HG03139 (cell line): Measurements from ENCODE around the gene CD300LG.
"Not testable (repeated sequence)": the region's sequence is repeated elsewhere in the genome, so short reads cannot be mapped to it uniquely, and the experiment has no call there.

Source experiments
- ATAC-seq: cut with Tn5 transposase; IDR thresholded peaks from one replicate; pipeline ENCODE4 v1.9.1; 2021; ENCODE audit not compliant: unreplicated experiment

CD300LG gene

DNA sequence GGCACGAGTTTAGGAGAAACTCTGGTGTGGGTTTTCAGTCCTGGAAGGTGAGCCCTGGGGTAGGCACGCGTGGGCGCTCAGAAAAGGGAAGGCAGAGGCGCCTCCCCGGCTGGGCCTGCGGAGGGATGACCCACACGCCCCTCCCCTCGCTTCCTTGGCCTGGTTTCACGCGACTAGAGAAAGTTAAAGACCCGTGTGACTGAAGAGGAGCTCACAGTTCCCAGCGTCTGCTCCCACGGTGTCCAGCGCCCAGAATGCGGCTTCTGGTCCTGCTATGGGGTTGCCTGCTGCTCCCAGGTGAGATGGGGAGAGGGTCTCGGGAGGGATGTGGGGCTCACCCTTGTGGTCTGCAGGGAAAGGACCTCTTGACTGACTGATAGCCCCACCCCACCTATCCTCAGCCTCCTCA is at the start of gene CD300LG:
Gene CD300LG, plus strand, starts transcription at position 214 of the 409 bp plus-strand sequence. Its CDS starts 41 bp downstream, at position 255.
- no peak for ATAC-seq

GRCh38 chr17:43798024-43798423 is 49.0 kb upstream of the CD300LG start:
- not testable (repeated sequence) for ATAC-seq

DNA sequence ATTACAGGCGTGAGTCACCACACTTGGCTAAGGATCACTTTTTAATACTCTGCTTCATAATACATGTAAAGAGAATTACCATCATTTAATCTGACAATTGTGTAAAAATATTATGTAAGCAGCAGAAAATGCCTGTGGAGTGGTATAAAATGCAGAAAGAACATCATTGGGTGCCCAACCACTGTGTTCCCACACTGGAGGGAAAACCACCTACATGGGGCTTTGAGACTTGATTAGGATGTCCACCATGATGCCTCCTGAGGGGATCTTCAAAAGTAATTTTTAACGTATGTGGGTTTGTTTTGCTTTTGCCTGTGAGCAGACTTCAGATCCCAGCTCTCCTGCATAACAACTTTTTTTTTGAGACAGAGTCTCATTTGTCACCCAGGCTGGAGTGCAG is 47.9 kb upstream of the CD300LG start:
- ATAC-seq = no peak

DNA sequence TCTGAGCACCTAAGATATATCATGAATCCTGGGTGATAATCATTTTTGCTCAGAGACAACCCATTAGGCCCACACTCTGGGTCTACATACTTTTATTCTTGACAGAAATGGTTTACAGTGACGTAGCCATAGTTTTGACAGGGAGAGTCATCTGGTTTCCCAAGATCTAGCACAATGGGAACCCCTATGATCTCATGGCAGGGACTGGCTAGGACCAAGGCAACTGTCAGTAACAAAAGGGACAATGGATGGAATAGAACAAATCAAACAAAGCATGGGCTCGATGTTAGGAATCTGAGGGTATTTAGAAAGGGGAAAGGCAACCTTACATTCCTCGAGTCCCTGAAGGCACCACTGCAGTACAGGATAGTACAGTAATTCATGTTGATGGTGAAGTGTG is 46.2 kb upstream of the CD300LG start:
- ATAC-seq = no peak

GRCh38 chr17:43801844-43802243 is 45.1 kb upstream of the CD300LG start:
- ATAC-seq = no peak

GRCh38 chr17:43803758-43804157 is 43.2 kb upstream of the CD300LG start:
- no peak for ATAC-seq

DNA sequence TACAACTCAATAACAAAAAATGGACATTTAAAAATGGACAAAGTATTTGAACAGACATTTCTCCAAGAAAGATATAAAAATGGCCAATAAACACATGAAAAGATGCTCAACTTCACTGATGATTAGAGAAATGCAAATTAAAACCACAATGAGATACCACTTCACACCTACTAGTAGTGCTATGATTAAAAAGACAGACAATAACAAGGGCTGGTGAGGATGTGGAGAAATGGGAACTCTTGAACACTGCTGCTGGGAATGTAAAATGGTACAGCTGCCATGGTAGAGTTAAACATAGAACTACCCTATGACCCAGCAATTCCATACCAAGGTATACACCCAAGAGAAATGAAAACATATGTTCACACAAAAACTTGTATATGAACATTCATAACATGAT is 41.9 kb upstream of the CD300LG start:
- no peak for ATAC-seq

- no peak for ATAC-seq
These were observed 38.9 kb upstream of the CD300LG start for GRCh38 chr17:43808076-43808475.

DNA sequence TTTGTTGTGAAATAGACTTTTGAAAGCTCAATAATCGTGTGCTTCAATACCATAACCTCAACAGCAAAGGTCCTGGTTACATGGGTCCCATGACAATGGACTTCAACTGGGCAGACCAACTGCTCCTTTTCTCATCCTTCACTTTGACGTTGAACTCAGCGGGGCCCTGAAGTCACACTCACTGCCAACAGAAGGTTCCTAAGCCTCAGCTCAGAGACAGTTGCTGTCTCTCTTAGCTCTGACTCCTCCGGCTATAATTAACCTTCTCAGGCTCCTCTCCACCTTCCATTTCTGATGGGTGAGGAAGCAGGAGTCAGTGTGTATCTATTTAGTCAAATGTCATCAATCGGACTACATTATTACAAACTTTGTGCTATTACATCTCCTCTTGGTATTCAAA is 37.9 kb upstream of the CD300LG start:
- no peak for ATAC-seq

DNA sequence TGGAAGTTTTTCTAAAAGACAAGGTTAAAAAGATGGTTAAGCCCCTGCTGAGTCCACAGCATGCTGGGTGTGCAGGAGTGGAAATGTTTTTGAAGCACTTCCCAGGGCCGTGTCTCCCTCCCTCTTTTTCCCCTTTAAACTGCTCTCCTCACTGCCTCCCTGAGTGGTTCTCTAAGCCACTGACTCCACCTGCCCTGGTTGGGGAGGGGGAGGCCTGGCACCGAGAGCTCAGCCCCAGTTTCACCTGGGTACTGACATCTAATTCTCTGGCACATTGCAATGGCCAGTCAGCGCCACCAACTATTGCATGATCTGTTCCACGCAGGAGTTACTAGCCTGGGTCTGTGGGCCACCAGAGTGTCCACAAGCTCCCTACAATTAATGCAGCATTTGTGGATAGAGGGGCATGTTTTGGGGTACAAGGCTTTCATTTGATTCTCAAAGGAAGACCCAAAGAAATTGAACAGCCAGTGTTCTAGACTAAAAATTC is 36.7 kb upstream of the CD300LG start:
- ATAC-seq = no peak

DNA sequence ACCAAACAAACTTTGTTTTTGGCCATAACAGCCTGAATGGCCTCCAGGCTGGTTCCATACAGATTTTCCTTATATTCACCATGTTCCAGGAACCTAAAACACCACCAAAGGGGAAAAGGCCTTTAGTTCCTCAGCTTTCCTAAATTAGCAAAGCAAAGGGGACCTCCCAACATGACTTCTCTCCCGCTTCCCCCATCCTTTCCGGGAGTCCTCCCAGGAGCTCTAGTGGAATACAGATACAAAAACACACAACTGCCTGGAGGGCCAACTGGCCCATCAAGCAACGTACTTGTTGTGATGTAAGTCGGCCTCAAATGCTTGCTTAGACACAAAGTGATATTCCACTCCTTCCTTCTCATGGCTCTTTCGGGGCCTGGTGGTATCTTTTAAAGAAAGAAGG is 36.2 kb upstream of the CD300LG start:
- no peak for ATAC-seq

- no peak for ATAC-seq
These were observed 34.3 kb upstream of the CD300LG start for GRCh38 chr17:43812396-43813265.

GRCh38 chr17:43813386-43813785 is 33.6 kb upstream of the CD300LG start:
- no peak for ATAC-seq

- no peak for ATAC-seq
These were observed 33.0 kb upstream of the CD300LG start for GRCh38 chr17:43814026-43814425.

DNA sequence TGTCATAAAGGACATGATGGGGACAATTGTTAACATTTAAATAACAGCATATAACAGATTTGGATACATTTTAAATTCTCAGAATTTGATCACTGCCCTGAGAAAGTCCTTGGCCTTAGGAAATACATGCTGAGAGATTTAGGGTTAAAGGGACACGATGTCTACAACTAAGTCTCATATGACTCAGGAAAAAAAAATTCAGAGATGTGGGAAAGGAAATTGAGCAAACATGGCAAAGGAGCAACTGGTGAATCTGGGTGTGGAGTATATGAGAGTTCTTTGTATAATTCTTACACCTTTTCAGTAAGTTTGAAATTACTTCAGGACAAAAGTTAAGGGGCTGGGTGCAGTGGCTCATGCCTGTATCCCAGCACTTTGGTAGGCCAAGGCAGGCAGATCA is 32.3 kb upstream of the CD300LG start:
- ATAC-seq = no peak

DNA sequence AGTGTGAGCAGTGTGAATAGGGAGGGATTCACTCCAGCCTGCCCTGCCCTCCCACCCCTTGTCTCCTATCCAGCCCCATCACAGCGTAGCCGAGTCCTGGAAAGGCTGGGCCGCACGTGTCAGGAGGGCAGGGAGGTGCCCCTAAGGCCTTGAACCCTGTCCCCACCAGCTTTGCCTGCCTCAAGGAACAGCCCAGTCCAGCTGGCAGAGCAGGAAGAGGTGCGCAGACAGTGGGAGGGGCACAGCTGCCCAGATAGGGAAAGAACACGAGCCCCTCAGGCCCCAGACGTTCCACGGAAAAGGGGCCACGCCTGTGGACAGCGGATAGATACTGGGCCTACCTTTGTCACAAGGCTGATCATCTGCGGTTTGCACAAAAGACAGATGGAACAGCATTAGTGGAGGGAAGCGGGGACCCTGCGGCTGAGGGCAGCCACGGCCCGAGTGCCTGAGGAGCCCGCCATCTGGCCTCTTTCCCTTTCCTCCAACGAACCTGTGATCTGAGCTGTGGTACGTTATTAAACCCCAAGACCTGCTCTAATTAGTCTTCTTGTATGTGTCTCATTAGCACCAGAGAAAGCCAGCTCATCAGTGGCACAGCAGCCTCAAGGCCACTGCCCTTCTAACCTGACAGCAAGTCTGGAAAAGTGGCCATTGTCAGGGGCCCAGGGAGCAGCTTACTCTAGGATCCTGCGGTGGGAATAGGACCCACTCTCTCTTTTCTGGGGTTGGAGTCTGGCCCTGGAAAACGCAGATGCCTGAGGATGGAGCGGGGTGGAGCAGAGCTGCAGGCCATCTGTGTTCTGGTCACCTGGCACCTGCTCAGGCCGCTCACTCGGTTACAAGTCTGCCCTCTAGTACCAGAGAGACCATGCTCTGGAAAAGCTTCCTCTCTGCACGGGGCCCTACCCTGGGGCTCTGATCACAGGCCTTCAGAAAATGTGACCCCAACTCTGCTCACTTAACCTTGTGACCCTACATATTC is 30.3 kb upstream of the CD300LG start:
- no peak for ATAC-seq

DNA sequence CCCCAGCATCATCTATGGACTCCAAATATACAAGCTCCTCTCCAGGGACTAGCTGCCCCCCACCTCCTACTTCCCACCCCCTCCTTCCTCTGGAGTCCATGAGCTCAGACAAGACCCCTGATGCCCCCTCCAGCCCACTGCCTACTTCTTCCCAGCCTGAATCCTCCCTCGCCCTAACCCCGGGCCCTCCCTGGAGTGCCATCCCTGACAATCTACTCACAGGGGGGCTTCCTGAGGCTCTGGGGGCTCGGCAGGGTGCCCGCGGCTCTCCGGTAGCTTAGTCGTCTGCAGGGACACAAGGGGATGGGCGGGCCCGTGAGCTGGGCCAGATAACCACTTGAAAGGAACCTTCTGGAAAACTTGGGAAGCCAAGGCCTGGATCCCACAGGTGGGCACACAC is 29.1 kb upstream of the CD300LG start:
- no peak for ATAC-seq

DNA sequence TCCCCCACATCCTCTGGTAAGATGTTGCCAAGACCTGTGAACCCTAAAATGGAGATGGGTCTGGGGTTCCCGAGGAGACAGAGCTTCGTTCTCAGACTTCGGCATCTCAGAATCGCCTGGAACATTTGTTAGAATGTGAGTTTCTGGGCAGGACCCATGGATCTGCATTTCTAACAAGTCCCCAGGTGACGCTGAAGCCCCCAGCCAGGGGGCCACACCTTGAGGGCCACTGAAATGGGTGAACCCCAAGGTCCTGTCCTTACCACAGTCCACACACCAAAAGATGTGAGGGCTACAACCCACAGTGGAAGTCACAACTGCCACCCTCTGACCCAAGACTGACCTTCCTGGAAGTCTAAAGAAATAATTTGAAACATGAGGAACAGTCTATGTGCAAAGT is 28.0 kb upstream of the CD300LG start:
- no peak for ATAC-seq

GRCh38 chr17:43820759-43821158 is 26.2 kb upstream of the CD300LG start:
- no peak for ATAC-seq

- no peak for ATAC-seq
These were observed 24.3 kb upstream of the CD300LG start for GRCh38 chr17:43822570-43823190.
